ENCODE results near the gene FZR1. TPM values are rescaled to one million over a fixed set of nuclear protein-coding genes. Genes with fewer than 3 reads are reported as not detected.
"Not testable (repeated sequence)": the region's sequence is repeated elsewhere in the genome, so short reads cannot be mapped to it uniquely, and the experiment has no call there.

FZR1 gene
- total RNA-seq, 1 donor from 2014 or later: 65.2 TPM

- intact Hi-C loops (cut with micrococcal nuclease): no loop called here
Measured at GRCh38 chr19:3528080-3528479, 22.0 kb downstream of the FZR1 start.

DNA sequence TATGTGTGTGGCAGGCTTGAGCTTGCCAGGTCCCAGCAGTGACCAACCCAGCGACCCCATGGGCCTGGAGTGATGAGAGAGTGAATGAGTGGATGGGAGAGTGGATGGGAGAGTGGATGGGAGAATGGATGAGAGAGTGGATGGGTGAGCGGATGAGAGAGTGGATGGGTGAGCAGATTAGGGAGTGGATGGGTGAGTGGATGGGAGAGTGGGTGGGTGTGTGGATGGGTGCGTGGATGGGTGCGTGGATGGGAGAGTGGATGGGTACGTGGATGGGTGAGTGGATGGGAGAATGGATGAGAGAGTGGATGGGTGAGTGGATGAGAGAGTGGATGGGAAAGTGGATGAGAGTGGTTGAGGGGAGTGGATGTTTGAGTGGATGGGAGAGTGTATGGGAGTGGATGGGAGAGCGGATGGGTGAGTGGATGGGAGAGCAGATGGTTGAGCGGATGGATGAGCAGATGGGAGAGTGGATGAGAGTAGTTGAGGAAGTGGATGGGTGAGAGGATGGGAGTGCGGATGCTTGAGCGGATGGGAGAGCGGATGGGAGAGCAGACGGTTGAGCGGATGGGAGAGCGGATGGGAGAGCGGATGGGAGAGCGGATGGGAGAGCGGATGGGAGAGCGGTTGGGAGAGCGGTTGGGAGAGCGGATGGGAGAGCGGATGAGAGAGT is 22.6 kb downstream of the FZR1 start:
- intact Hi-C loops (cut with micrococcal nuclease): no loop called here

GRCh38 chr19:3529299-3529698 is 23.2 kb downstream of the FZR1 start:
- intact Hi-C loops (cut with micrococcal nuclease): not testable (repeated sequence)

DNA sequence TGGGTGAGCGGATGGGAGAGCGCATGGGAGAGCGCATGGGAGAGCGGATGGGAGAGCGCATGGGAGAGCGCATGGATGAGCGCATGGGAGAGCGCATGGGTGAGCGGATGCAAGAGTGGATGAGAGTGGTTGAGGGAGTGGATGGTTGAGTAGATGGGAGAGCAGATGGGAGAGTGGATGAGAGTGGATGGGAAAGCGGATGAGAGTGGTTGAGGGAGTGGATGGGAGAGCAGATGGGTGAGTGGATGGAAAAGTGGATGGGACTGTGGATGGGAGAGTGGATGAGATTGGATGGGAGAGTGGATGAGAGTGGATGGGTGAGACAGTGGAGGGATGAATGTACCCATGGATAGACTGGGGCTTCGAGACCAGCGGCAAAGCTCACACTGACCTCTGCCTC is 24.3 kb downstream of the FZR1 start:
- intact Hi-C loops (cut with micrococcal nuclease): no loop called here

DNA sequence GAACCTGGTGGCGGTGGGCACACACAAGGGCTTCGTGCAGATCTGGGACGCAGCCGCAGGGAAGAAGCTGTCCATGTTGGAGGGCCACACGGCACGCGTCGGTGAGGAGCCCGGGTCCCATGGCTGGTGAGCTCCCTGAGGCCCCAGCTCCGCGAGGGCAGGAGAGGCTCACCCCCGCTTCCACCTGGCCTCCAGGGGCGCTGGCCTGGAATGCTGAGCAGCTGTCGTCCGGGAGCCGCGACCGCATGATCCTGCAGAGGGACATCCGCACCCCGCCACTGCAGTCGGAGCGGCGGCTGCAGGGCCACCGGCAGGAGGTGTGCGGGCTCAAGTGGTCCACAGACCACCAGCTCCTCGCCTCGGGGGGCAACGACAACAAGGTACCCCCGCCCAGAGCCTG is 25.6 kb downstream of the FZR1 start:
- intact Hi-C loops (cut with micrococcal nuclease): no loop called here

- intact Hi-C loops (cut with micrococcal nuclease): no loop called here
Measured at GRCh38 chr19:3532154-3532786, 26.2 kb downstream of the FZR1 start.

DNA sequence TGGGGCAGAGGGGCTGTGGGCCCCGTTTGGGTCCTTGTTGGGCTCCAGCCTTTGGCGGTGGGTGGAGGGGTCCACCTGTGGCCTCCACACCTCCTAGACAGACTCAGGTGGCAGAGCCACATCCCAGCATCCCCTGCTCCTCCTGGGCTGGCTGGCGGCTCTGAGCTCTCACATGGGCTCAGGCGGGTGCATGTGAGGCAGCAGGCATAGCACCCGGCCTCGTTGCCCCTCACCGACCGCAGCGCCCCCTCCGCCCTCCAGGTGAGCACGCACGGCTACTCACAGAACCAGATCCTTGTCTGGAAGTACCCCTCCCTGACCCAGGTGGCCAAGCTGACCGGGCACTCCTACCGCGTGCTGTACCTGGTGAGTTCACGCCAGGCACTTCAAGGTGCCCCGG is 26.9 kb downstream of the FZR1 start:
- intact Hi-C loops (cut with micrococcal nuclease): no loop called here

DNA sequence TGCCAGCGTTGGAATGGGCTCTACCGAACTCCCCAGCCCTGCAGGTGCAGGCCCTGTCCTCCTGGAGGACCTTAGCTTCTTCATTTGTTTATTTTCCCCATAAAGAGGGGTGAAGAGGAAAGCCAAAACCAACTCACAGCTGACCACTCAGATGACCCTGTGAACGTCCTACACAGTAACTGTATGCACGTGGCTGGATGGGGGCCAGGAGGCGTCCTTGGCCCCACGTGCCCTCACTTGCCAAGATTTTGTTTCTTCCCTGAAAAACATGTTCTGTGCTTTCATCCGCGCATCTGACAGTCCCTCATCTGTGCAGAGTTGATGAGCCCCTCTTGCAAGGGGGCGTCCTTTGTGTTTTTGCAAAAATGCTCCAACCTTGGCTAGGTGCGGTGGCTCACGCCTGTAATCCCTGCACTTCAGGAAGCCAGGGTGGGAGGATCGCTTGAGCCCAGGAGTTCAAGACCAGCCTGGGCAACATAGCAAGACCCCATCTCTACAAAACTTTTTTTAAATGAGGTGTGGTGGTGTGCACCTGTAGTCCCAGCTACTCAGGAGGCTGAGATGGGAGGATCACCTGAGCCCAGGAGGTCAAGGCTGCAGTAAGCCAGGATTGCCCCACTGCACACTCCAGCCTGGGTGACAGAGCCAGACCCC is 27.6 kb downstream of the FZR1 start:
- intact Hi-C loops (cut with micrococcal nuclease): no loop called here

DNA sequence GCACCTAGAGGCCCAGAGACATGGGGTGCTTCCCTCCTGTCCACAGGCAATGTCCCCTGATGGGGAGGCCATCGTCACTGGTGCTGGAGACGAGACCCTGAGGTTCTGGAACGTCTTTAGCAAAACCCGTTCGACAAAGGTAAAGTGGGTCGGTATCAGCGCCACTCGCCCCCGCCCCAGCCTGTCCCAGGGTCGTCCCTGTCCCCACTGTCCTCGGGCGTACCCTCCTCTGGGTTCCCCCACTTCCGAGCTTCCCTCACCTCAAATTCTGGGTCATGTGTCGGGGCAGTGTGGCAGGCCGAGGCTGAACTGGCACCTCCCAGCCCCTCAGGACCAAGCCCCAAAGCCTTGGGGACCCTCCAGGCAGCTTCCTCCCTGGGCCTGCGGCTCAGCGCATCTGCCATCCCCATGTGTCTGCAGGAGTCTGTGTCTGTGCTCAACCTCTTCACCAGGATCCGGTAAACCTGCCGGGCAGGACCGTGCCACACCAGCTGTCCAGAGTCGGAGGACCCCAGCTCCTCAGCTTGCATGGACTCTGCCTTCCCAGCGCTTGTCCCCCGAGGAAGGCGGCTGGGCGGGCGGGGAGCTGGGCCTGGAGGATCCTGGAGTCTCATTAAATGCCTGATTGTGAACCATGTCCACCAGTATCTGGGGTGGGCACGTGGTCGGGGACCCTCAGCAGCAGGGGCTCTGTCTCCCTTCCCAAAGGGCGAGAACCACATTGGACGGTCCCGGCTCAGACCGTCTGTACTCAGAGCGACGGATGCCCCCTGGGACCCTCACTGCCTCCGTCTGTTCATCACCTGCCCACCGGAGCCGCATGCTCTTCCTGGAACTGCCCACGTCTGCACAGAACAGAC is 28.5 kb downstream of the FZR1 start:
- intact Hi-C loops (cut with micrococcal nuclease): no loop called here

DNA sequence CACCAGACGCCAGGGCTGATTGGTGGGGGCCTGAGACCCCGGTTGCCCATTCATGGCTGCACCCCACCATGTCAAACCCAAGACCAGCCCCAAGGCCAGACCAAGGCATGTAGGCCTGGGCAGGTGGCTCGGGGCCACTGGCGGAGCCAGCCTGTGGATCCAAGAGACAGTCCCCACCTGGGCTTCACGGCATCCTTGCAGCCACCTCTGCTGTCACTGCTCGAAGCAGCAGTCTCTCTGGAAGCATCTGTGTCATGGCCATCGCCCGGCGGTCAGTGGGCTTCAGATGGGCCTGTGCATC is 29.1 kb downstream of the FZR1 start:
- intact Hi-C loops (cut with micrococcal nuclease): no loop called here

GRCh38 chr19:3535563-3535965 is 29.5 kb downstream of the FZR1 start:
- intact Hi-C loops (cut with micrococcal nuclease): no loop called here

- intact Hi-C loops (cut with micrococcal nuclease): no loop called here
Measured at GRCh38 chr19:3535981-3536380, 29.9 kb downstream of the FZR1 start.

DNA sequence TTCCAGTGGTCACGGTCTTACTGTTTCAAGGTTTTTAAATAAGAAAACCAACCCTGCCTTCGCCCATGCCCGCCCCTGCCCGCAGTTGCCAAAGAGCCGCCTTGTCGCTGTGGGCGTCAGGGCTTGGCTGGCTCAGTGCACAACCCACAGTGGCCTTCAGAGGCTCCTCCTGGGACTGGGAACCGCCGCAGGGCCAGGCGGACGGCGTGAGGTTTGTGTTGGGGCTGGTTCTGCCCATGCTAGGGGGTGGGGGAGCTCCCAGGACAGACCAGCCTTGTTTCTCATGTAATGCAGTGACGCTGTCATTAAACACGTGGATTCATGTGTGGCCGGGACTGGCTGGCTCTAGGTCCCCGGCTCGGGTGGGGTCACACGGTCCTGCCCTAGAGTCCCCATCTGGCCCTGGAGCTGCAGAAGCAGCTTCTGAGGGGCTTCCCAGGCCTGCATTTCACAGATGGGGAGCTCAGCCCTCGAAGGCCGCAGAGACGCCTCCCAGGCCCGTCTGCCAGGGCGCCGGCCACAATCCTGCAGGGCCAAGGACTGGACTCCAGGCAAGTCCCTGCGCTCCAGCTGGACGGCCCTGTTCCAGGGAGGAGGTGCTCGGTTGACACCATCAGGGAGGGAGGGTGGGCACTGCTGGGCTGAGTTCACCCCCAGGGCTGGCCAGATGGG is 30.5 kb downstream of the FZR1 start:
- intact Hi-C loops (cut with micrococcal nuclease): no loop called here

- intact Hi-C loops (cut with micrococcal nuclease): no loop called here
Measured at GRCh38 chr19:3537101-3537437, 31.0 kb downstream of the FZR1 start.

DNA sequence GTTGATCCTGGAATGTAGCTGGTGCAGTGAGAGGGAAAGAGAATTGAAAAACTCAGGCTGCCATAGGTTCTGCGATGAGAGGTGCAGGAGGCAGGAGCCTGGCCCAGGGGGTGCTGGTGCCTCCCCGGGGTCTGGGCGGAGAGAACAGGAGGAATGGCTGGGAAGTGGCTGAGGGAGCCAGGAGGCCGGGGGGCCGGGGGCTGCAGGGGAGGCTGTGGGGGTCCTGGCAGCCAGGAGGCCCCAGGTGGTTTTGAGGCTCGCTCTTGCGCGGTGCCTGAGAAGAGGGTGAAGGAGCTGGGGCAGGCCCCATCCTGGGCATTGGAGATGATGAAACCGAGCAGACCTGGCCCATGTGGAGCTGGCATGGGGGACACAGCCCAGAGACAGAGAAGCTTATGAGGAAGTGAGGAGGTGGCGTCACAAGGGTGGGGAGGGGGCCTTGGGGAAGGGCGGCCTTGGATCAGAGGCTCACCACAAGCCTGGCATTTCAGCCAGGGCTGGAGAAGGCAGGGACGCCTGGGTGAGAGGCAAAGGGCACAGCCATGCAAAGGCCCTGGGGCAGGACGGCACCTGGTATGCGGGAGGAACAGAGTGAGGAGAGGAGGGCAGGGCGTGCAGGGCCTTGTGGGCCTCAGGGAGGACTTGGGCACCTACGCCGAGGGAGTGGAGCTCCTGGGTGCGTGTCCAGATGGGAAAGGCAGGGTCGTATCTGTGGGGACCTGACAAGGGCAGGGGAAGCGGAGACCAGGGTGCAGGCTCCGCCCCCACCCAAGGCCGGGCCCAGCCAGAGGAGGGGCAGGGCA is 31.5 kb downstream of the FZR1 start:
- intact Hi-C loops (cut with micrococcal nuclease): no loop called here

DNA sequence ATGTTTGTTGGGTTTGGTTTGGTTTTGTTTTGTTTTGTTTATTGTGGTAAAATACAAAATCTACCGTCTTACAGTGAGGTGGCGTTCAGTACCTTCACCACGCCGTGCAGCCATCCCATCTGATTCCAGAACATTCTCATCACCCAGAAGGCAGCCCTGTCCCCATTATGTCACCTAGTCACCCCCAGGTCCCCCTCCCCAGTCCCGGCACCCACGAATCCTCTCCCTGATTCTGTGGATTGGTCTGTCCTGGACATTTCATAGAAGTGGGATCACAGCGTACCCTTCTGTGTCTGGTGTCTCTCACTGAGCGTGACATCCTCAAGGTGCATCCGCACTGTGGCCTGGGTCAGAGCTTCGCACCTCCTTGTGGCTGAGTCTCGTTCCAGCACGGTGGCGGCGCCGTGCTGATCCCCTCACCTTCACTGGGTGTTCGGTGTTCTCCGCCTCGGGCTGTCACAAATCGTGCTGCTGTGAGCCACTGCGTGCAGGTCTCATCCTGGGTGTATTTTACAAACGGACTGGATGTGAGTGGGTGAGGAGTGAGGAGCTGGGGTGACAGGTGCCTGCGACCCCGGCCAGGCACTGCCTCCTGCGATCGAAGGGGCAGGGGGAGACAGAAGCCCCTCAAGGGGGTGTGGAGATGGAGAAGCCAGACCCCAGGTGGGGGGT is 32.3 kb downstream of the FZR1 start:
- intact Hi-C loops (cut with micrococcal nuclease): no loop called here

DNA sequence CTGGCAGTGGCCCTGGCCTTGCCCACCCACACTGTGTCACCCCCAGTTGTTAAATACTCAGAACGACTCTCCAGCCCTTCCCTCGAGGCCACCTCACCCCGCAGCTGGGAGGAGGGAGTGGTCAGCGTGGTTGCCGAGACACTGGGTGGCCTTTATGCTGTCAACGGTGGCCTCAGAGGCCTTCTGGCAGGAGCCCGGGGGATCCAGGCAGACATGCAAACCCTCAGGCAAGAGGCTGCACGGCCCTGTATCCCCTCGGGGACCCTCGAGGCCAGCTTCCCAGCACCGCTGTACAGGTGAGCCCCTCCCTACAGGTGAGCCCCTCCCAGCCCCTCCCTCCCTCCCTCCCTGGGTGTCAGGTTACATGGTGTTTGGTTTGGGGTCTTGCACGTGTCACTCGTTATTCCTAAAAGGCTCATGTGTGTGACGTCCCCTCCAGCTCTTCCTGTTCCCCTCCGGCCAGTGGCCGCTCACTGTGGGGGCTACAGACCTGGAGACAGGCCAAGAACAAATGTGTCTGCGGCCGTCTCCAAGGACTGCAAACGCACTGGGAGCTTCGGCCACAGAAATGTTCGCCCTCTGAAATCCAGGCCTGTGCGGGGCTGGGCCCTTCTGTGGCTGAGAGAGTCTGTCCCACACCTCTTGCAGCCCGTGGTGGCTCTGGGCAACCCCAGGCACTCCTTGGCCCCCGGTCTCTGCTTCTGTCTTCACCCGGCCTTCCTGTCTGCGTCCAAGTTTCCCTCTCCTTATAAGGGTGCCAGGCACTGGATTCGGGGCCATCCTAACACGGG is 33.0 kb downstream of the FZR1 start, which contains the start of gene TEKTIP1:
TSS of gene TEKTIP1 (plus strand) at position 210 of the 791 bp plus-strand sequence. CDS start at position 214, 4 bp downstream.
- intact Hi-C loops (cut with micrococcal nuclease): no loop called here

DNA sequence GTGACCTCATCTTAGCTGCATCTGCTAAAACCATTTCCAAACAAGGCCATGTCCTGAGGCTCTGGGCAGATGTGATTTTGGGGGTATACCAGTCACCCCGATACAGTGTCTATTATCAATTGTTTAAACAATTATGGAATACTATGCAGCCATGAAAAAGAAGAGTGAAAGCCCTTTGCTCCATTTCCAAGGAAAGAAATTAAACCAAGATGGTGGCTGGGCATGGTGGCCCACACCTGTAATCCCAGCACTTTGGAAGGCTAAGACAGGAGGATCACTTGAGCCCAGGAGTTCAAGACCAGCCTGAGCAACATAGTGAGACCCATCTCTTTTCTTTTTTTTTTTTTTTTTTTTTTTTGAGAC is 33.6 kb downstream of the FZR1 start:
- intact Hi-C loops (cut with micrococcal nuclease): no loop called here
